Measurements from ENCODE around the gene CREB5. TPM values are rescaled to one million over a fixed set of nuclear protein-coding genes. Genes with fewer than 3 reads are reported as not detected.
"Not testable (repeated sequence)": the region's sequence is repeated elsewhere in the genome, so short reads cannot be mapped to it uniquely, and the experiment has no call there.

CREB5 gene
- total RNA-seq, 2 donors from 2014 or later, result 0.72 TPM; not detected in 1

- no peak for DNase-seq (ENCODE audit: low spot score in 2 of 2)
- ATAC-seq, result no peak
- Mint-ChIP-seq H3K36me3 (no peaks in the 10 kb centered on the region), H3K27ac (no peak overlapping the region), H3K9me3 (no peaks in the 10 kb centered on the region)
These were observed 403.6 kb downstream of the CREB5 start for GRCh38 chr7:28815928-28816373.

DNA sequence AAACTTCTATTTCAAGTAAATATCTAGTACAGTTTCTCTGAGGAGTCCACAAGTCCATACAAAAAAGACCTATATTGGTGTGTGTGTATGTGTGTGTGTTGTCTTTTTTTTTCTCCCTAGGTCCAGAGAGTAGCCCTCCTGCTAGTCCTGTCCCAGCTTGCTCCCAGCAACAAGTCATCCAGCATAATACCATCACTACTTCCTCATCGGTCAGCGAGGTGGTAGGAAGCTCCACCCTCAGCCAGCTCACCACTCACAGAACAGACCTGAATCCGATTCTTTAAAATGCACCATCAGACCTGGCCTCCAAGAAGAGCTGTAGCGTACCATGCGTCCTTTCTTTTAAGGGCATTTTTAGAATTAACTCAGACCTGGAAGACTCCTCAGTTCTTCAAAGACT lies 406.7 kb downstream of the CREB5 start:
- Mint-ChIP-seq H3K9me3 (no peaks in the 10 kb centered on the region), H3K27ac (no peak overlapping the region), H3K36me3 (no peaks in the 10 kb centered on the region)
- ATAC-seq (no peak), DNase-seq (ENCODE audit: low spot score in 2 of 2) (no peak)

GRCh38 chr7:28823582-28823981 lies 411.3 kb downstream of the CREB5 start:
- Mint-ChIP-seq H3K27ac (no peak overlapping the region), H3K9me3 (no peaks in the 10 kb centered on the region), H3K36me3 (no peaks in the 10 kb centered on the region)
- ATAC-seq, result no peak
- no peak for DNase-seq (ENCODE audit: low spot score in 2 of 2)

DNA sequence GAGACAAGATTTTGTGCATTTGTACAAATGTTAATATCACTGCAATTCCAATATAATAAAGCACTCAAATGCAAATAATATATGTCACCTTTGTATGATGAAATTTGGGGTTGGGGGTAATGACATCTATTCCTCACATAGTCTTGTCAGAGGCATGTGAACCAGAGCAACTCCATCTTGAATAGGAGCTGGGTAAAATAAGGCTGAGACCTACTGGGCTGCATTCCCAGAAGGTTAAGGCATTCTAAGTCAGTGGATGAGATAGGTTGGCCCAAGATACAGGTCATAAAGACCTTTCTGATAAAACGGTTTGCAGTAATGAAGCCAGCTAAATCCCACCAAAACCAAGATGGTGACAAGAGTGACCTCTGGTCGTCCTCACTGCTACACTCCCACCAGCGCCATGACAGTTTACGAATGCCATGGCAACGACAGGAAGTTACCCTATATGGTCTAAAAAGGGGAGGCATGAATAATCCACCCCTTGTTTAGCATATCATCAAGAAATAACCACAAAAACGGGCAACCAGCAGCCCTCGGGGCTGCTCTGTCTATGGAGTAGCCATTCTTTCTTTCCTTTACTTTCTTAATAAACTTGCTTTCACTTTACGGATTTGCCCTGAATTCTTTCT lies 413.6 kb downstream of the CREB5 start:
- not testable (repeated sequence) for H3K9me3 Mint-ChIP-seq; DNase-seq (ENCODE audit: low spot score in 2 of 2); ATAC-seq; H3K36me3 Mint-ChIP-seq; H3K27ac Mint-ChIP-seq

- ATAC-seq, result no peak
- Mint-ChIP-seq H3K9me3 (no peaks in the 10 kb centered on the region), H3K27ac (no peak overlapping the region), H3K36me3 (no peaks in the 10 kb centered on the region)
- no peak for DNase-seq (ENCODE audit: low spot score in 2 of 2)
These were observed 418.5 kb downstream of the CREB5 start for GRCh38 chr7:28830846-28831245.

DNA sequence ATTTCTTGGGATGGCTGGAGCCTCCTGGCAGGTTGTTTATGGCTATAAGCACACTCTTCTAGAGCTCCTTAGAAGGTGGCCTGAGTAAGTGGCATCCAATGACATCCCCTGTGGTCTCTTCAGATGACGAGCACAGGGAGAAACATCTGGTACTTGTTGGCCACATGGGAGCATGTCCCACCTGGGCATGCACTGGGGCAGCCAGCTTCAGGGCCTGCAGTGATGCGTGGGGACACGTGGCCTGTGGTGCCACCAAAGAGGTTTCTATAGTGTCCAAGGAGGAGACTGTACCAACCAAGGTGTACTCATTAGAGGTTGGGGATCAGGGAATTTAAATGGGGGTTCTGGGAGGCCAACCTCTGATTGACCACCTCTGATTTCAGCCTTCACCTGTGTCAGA lies 420.4 kb downstream of the CREB5 start:
- Mint-ChIP-seq H3K36me3 (peaks cover 0 to 5% of the 10 kb centered on the region in 2 donors), H3K27ac (no peak overlapping the region), H3K9me3 (no peaks in the 10 kb centered on the region)
- ATAC-seq (no peak), DNase-seq (ENCODE audit: low spot score in 2 of 2) (no peak)

DNA sequence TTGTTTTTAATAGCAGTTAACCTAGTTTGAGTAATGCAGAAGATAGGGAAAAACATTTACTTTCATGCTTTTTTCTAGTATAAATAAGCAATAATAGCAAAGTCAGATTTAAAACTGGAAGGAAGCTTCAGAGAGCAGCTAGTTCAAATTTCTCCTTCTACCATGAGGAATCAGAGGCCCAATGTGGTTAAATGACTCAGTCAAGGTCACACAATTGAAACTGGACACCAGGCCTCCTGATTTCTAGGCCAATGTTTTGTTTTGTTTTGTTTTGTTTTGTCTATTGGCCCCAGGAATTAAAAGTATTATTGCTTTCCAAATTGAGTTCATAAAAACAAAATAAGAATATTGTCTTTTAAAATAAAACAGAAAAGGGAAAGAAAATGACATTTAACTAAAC lies 423.5 kb downstream of the CREB5 start:
- Mint-ChIP-seq H3K27ac (no peak overlapping the region), H3K36me3 (peaks cover 0 to 5% of the 10 kb centered on the region in 2 donors), H3K9me3 (no peaks in the 10 kb centered on the region)
- ATAC-seq (no peak), DNase-seq (ENCODE audit: low spot score in 2 of 2) (no peak)

- no peak for DNase-seq (ENCODE audit: low spot score in 2 of 2)
- no peak for ATAC-seq
- Mint-ChIP-seq H3K36me3 (peaks cover 0 to 5% of the 10 kb centered on the region in 2 donors), H3K27ac (no peak overlapping the region), H3K9me3 (no peaks in the 10 kb centered on the region)
These were observed 424.4 kb downstream of the CREB5 start for GRCh38 chr7:28836716-28837115.

GRCh38 chr7:28837216-28837615 lies 424.9 kb downstream of the CREB5 start:
- no peak overlapping the region for H3K27ac Mint-ChIP-seq
- no peak for ATAC-seq
- DNase-seq (ENCODE audit: low spot score in 2 of 2), result no peak
- H3K9me3 Mint-ChIP-seq, result no peaks in the 10 kb centered on the region
- peaks cover 0 to 5% of the 10 kb centered on the region in 2 donors for H3K36me3 Mint-ChIP-seq

GRCh38 chr7:28840592-28840995 lies 428.3 kb downstream of the CREB5 start:
- DNase-seq (ENCODE audit: low spot score in 2 of 2), result no peak
- H3K27ac Mint-ChIP-seq, result no peak overlapping the region
- H3K9me3 Mint-ChIP-seq, result no peaks in the 10 kb centered on the region
- H3K36me3 Mint-ChIP-seq, result peaks cover 0 to 5% of the 10 kb centered on the region in 2 donors
- ATAC-seq, result no peak

DNA sequence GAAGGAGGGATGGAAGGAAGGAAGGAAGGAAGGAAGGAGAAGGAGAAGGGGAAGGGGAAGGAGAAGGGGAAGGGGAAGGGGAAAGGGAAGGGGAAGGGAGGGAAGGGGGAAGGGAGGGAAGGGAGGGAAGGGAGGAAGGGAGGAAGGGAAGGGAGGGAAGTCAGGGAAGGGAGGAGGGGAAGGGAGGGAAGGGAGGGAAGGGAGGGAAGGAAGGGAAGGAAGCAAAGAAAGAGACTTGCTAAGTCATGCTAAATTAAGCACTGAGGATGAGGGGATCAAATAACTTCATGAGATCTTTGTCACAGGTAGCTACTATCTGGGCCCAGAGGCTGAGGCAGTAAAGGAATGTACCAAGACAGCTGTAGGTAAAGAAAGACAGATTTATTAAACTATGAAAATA lies 429.4 kb downstream of the CREB5 start:
- Mint-ChIP-seq H3K9me3 (no peaks in the 10 kb centered on the region), H3K36me3 (peaks cover 0 to 5% of the 10 kb centered on the region in 2 donors), H3K27ac (no peak overlapping the region)
- ATAC-seq (no peak), DNase-seq (ENCODE audit: low spot score in 2 of 2) (no peak)

DNA sequence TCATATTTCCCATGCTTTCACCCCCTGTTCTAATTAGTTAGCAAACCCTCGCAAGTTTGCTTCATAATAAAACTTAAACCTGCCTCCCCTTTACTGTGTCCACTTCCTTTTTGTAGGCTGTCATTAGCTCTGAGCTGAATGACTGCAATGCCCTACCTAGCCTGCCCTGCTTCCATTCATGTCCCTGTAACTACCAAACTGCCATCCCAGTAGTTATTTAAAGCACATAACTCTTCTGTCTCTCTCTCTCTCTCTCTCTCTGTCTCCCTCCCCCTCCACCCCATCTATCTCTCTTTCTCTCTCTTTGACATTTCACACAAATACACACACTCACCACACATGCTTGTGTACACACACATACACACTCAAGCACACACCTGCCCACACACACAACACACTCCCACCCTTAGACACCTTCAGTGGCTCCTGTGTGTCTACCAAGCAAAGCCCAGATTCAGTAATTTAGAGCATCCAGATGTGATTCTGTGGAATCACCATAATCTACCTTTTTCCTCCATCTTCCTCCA lies 430.5 kb downstream of the CREB5 start:
- ATAC-seq (no peak), DNase-seq (ENCODE audit: low spot score in 2 of 2) (no peak)
- no peaks in the 10 kb centered on the region for H3K36me3 Mint-ChIP-seq

DNA sequence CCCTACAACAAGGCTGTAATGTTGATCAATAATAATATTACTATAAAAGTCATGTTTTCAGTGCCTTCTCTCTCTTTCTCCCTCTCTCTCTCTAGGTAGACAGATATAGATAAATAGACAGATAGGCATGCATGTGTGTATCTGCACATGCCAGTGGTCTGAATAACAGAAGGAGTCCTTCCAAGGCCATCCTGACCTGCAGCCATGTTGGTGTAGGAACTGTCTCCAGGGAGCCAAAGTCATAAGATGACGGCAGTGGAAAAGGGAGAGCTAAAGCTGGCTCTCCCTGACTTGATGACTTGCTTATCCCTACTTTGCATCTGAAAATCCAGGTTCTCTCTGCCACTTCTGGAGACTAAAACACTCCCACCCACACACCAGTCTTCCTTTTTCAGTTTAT lies 432.8 kb downstream of the CREB5 start:
- Mint-ChIP-seq H3K36me3 (no peaks in the 10 kb centered on the region), H3K9me3 (no peaks in the 10 kb centered on the region), H3K27ac (no peak overlapping the region)
- DNase-seq (ENCODE audit: low spot score in 2 of 2) (no peak), ATAC-seq (no peak)

More for the DNA sequence above, 430.5 kb downstream of the CREB5 start:
- no peaks in the 10 kb centered on the region for H3K9me3 Mint-ChIP-seq
- no peak overlapping the region for H3K27ac Mint-ChIP-seq

- Mint-ChIP-seq H3K36me3 (no peaks in the 10 kb centered on the region), H3K9me3 (no peaks in the 10 kb centered on the region), H3K27ac (no peak overlapping the region)
- DNase-seq (ENCODE audit: low spot score in 2 of 2) (no peak), ATAC-seq (no peak)
These were observed 434.9 kb downstream of the CREB5 start for GRCh38 chr7:28847176-28847575.

GRCh38 chr7:28847681-28848080 lies 435.4 kb downstream of the CREB5 start:
- ATAC-seq, result no peak
- H3K27ac Mint-ChIP-seq, result no peak overlapping the region
- no peaks in the 10 kb centered on the region for H3K9me3 Mint-ChIP-seq
- no peaks in the 10 kb centered on the region for H3K36me3 Mint-ChIP-seq
- no peak for DNase-seq (ENCODE audit: low spot score in 2 of 2)

- no peak overlapping the region for H3K27ac Mint-ChIP-seq
- ATAC-seq, result no peak
- no peaks in the 10 kb centered on the region for H3K9me3 Mint-ChIP-seq
- DNase-seq (ENCODE audit: low spot score in 2 of 2), result no peak
- no peaks in the 10 kb centered on the region for H3K36me3 Mint-ChIP-seq
These were observed 436.6 kb downstream of the CREB5 start for GRCh38 chr7:28848906-28849305.

DNA sequence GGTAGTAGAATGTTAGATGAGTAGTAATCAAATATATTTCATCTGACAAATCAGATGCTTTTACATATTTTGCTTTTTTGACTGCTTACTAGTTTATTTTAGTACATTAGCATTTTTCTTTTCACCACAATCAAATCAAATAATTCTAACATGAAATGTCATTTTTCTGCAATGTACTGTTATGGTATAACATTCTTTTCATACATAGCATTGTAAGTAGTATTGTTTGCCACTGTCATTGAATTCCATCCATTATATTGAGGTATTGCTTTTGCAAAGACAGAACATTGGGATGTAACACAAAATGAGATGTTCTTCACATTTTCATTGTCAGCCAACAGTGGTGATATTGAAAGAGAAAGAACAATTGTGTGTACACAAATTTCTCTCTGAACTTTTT lies 438.4 kb downstream of the CREB5 start:
- Mint-ChIP-seq H3K27ac (no peak overlapping the region), H3K9me3 (no peaks in the 10 kb centered on the region)
- no peak for ATAC-seq

DNA sequence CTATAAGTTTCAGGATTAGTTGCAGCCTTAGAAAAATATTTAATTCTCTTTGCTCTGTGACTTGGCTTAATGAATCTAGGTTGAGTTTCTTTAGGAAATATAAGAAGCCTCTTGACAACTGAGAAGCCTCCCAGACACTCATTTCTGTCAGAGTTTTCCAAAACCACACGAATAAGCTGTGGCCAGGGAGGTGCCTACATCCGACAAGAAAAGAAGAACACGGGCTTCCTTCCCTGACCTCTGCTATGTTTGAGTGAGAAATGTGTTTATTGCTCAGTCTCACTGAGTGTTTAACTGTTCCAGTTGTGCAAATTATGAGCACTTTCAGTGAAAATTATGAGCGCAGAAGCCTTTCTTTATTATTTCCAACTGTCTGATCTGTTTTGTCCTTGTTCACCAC lies 440.8 kb downstream of the CREB5 start:
- DNase-seq (ENCODE audit: low spot score in 2 of 2) (no peak), ATAC-seq (no peak)
- Mint-ChIP-seq H3K27ac (no peak overlapping the region), H3K36me3 (peaks cover 0 to 4% of the 10 kb centered on the region in 2 donors), H3K9me3 (no peaks in the 10 kb centered on the region)

More for the DNA sequence above, 438.4 kb downstream of the CREB5 start:
- peaks cover 0 to 2% of the 10 kb centered on the region in 2 donors for H3K36me3 Mint-ChIP-seq
- DNase-seq (ENCODE audit: low spot score in 2 of 2), result no peak
